Central memory CD8-positive, alpha-beta T cell (primary cell): ENCODE results near the gene SELENON.

ENCODE experiments used
- ATAC-seq: fragments of 150-1000 bp; cut with Tn5 transposase; replicated peaks from 2 replicates; pipeline ENCODE4 v1.10.0; 2022; ENCODE audit warnings: mild to moderate bottlenecking, moderate FRiP score, moderate number of reproducible peaks; ENCODE audit not compliant: poor library complexity, severe bottlenecking; ENCODE audit errors: extremely low read depth
- DNase-seq, 2 donors: peaks; one replicate each; pipeline ENCODE4 v3.0.0; 2021; ENCODE audit warnings: low spot score in 2 of 2
- H3K27ac Mint-ChIP-seq: one replicate; pipeline ENCODE4 v1.8.0; 2022; ENCODE audit warnings: low read depth, mild to moderate bottlenecking, moderate library complexity, mixed read lengths
- H3K27me3 Mint-ChIP-seq: one replicate; pipeline ENCODE4 v1.8.0; 2022; ENCODE audit warnings: mixed read lengths
- H3K36me3 Mint-ChIP-seq: one replicate; pipeline ENCODE4 v1.8.0; 2022; ENCODE audit warnings: mild to moderate bottlenecking, moderate library complexity, mixed read lengths; ENCODE audit not compliant: insufficient read depth
- H3K4me1 Mint-ChIP-seq: one replicate; pipeline ENCODE4 v1.8.0; 2022; ENCODE audit warnings: mixed read lengths
- H3K4me3 Mint-ChIP-seq: one replicate; pipeline ENCODE4 v1.8.0; 2022; ENCODE audit warnings: mild to moderate bottlenecking, moderate library complexity, mixed read lengths
- H3K9me3 Mint-ChIP-seq: one replicate; pipeline ENCODE4 v1.8.0; 2022; ENCODE audit warnings: mixed read lengths

The SELENON gene

GRCh38 chr1:25773441-25774125, 26.4 kb upstream of the SELENON start:
- Mint-ChIP-seq H3K4me1 (peaks cover 44% of the 10 kb centered on the region), H3K36me3 (peaks cover 3% of the 10 kb centered on the region), H3K4me3 (peak overlapping the region; percentile 74), H3K9me3 (no peaks in the 10 kb centered on the region), H3K27ac (peak overlapping the region; percentile 91), H3K27me3 (no peaks in the 10 kb centered on the region)
- ATAC-seq (no peak), DNase-seq (no peak)

- peak overlapping the region; percentile 91 for H3K27ac Mint-ChIP-seq
- H3K27me3 Mint-ChIP-seq = no peaks in the 10 kb centered on the region
- H3K4me1 Mint-ChIP-seq = peaks cover 44% of the 10 kb centered on the region
- ATAC-seq = no peak
- DNase-seq = no peak
- H3K4me3 Mint-ChIP-seq = peak overlapping the region; percentile 74
- H3K9me3 Mint-ChIP-seq = no peaks in the 10 kb centered on the region
- H3K36me3 Mint-ChIP-seq = peaks cover 3% of the 10 kb centered on the region
These were observed 25.7 kb upstream of the SELENON start for GRCh38 chr1:25774206-25774803.

GRCh38 chr1:25774921-25775771, 24.8 kb upstream of the SELENON start:
- no peaks in the 10 kb centered on the region for H3K9me3 Mint-ChIP-seq
- H3K27ac Mint-ChIP-seq = peak overlapping the region; percentile 91
- H3K36me3 Mint-ChIP-seq = peaks cover 3% of the 10 kb centered on the region
- H3K4me1 Mint-ChIP-seq = peaks cover 42% of the 10 kb centered on the region
- DNase-seq (peak; percentile 56 to 85), ATAC-seq (peak; percentile 94)
- H3K27me3 Mint-ChIP-seq = no peaks in the 10 kb centered on the region
- H3K4me3 Mint-ChIP-seq = peak overlapping the region; percentile 74

- Mint-ChIP-seq H3K4me1 (peaks cover 15% of the 10 kb centered on the region), H3K27ac (no peak overlapping the region), H3K36me3 (no peaks in the 10 kb centered on the region), H3K4me3 (no peak overlapping the region), H3K9me3 (no peaks in the 10 kb centered on the region), H3K27me3 (no peaks in the 10 kb centered on the region)
- ATAC-seq = no peak
- DNase-seq = no peak
These were observed 20.6 kb upstream of the SELENON start for GRCh38 chr1:25779388-25779787.

GRCh38 chr1:25779894-25780293, 20.1 kb upstream of the SELENON start:
- no peak overlapping the region for H3K27ac Mint-ChIP-seq
- DNase-seq (no peak), ATAC-seq (no peak)
- no peak overlapping the region for H3K4me3 Mint-ChIP-seq
- H3K36me3 Mint-ChIP-seq = peaks cover 2% of the 10 kb centered on the region
- no peaks in the 10 kb centered on the region for H3K9me3 Mint-ChIP-seq
- no peaks in the 10 kb centered on the region for H3K27me3 Mint-ChIP-seq
- peaks cover 10% of the 10 kb centered on the region for H3K4me1 Mint-ChIP-seq

- DNase-seq (no peak), ATAC-seq (no peak)
- no peak overlapping the region for H3K27ac Mint-ChIP-seq
- no peaks in the 10 kb centered on the region for H3K27me3 Mint-ChIP-seq
- peaks cover 2% of the 10 kb centered on the region for H3K36me3 Mint-ChIP-seq
- H3K4me1 Mint-ChIP-seq = peaks cover 3% of the 10 kb centered on the region
- H3K9me3 Mint-ChIP-seq = no peaks in the 10 kb centered on the region
- H3K4me3 Mint-ChIP-seq = no peak overlapping the region
These were observed 19.5 kb upstream of the SELENON start for GRCh38 chr1:25780318-25781129.

GRCh38 chr1:25781130-25781433, 18.9 kb upstream of the SELENON start:
- Mint-ChIP-seq H3K9me3 (no peaks in the 10 kb centered on the region), H3K27me3 (no peaks in the 10 kb centered on the region), H3K27ac (no peak overlapping the region), H3K4me3 (no peak overlapping the region), H3K4me1 (no peaks in the 10 kb centered on the region), H3K36me3 (peaks cover 3% of the 10 kb centered on the region)
- ATAC-seq (no peak), DNase-seq (no peak)

GRCh38 chr1:25782608-25783201, 17.3 kb upstream of the SELENON start:
- H3K4me1 Mint-ChIP-seq = no peaks in the 10 kb centered on the region
- no peaks in the 10 kb centered on the region for H3K9me3 Mint-ChIP-seq
- H3K27me3 Mint-ChIP-seq = no peaks in the 10 kb centered on the region
- peaks cover 6% of the 10 kb centered on the region for H3K36me3 Mint-ChIP-seq
- no peak overlapping the region for H3K27ac Mint-ChIP-seq
- ATAC-seq = no peak
- no peak overlapping the region for H3K4me3 Mint-ChIP-seq
- DNase-seq = no peak

GRCh38 chr1:25784575-25785051, 15.4 kb upstream of the SELENON start:
- Mint-ChIP-seq H3K9me3 (no peaks in the 10 kb centered on the region), H3K4me1 (no peaks in the 10 kb centered on the region), H3K4me3 (no peak overlapping the region), H3K36me3 (peaks cover 6% of the 10 kb centered on the region), H3K27me3 (no peaks in the 10 kb centered on the region), H3K27ac (no peak overlapping the region)
- DNase-seq (no peak), ATAC-seq (no peak)

GRCh38 chr1:25785333-25786067, 14.5 kb upstream of the SELENON start:
- DNase-seq = no peak
- H3K4me1 Mint-ChIP-seq = no peaks in the 10 kb centered on the region
- H3K9me3 Mint-ChIP-seq = no peaks in the 10 kb centered on the region
- H3K27ac Mint-ChIP-seq = no peak overlapping the region
- no peak for ATAC-seq
- H3K36me3 Mint-ChIP-seq = peaks cover 6% of the 10 kb centered on the region
- no peaks in the 10 kb centered on the region for H3K27me3 Mint-ChIP-seq
- no peak overlapping the region for H3K4me3 Mint-ChIP-seq

GRCh38 chr1:25786887-25787759, 12.9 kb upstream of the SELENON start:
- ATAC-seq (no peak), DNase-seq (no peak)
- peaks cover 6% of the 10 kb centered on the region for H3K36me3 Mint-ChIP-seq
- H3K4me3 Mint-ChIP-seq = no peak overlapping the region
- no peaks in the 10 kb centered on the region for H3K27me3 Mint-ChIP-seq
- H3K4me1 Mint-ChIP-seq = no peaks in the 10 kb centered on the region
- no peaks in the 10 kb centered on the region for H3K9me3 Mint-ChIP-seq
- peak overlapping the region; percentile 51 for H3K27ac Mint-ChIP-seq
